Activated T-cell treated with anti-CD3 and anti-CD28 coated beads for 1 hour (primary cell): Measurements from ENCODE around the gene TRIM31.

Experiments
- DNase-seq: peaks from one replicate; pipeline ENCODE4 v3.0.0-alpha.2; 2020; ENCODE audit warnings: low read depth

The TRIM31 gene, protein sequence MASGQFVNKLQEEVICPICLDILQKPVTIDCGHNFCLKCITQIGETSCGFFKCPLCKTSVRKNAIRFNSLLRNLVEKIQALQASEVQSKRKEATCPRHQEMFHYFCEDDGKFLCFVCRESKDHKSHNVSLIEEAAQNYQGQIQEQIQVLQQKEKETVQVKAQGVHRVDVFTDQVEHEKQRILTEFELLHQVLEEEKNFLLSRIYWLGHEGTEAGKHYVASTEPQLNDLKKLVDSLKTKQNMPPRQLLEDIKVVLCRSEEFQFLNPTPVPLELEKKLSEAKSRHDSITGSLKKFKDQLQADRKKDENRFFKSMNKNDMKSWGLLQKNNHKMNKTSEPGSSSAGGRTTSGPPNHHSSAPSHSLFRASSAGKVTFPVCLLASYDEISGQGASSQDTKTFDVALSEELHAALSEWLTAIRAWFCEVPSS

DNA sequence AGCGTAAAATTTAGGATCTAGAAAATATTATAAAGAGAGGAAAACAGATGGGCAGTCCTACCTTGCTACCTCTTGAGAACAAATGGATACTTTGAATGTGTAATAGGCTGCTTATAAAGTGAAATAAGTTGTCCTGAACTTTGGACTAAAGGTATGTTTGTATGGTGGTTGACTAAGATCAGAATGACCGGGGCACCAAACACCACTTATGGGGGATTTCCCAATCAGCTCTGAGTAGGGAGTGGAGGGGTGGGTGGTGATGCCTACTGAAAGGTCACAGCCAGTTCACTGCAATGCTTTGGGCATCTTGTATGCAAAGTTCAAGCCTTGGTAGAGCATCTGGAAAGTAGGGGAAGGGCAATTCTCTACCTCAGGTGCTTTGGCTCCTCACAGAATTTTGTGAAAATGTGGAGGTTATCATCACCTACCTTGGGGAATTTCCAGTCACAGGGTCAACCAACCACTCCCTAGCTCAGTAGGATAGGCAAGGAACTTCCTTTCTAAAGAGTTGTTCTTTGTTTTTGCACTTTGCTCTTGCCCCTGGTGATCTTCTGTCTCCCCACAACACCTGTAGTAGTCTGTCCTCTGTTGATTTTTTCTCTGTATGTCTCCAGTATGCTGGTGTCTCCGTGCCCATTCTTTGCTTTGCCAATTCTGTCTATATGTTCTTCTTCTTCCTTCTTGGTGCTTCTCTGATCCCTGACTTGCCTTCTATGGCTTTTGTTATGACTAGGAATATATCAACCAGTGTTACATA lies at the start of gene TRIM31:
Gene TRIM31, minus strand, starts transcription at position 88 of the 757 bp plus-strand sequence. CDS start 285 bp downstream, outside the sequence.
- no peak for DNase-seq

DNA sequence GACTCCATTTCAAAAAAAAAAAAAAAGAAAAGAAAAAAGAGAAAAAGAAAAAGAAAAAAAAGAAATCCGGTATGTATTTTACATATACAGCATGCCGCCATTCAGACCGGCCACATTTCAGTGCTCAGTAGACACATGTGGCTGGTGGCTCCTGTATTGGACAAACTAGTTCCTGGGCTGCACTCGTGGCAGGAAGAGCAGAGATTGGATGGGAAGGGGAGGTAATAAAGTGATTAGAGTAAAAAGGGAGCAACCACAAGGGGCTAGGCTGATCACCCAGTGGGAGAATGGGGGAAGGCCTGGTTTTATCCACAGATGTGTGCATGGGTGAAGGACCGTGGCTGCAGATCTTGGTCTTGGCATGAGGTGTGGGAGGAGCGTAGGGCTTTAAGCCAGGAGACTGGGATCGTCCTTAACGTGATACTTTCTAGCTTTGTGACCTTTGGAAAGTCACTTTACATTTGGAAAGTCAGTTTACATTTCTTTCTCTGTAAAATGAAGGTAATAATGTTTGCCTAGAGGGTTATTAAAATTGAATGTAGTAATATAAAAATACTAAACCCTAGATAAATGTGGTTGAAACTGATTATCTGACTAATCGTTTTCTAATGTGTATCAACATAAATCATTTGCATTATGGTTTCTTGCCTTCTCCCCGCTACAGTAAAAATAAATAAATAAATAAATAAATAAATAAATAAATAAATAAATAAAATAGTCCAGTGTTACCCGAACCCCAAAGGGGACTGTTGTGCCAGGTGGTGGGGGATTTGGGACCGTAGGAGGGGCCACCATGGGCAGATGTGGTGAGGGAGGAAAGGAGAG lies 49.6 kb upstream of the TRIM31 start:
- no peak for DNase-seq

DNA sequence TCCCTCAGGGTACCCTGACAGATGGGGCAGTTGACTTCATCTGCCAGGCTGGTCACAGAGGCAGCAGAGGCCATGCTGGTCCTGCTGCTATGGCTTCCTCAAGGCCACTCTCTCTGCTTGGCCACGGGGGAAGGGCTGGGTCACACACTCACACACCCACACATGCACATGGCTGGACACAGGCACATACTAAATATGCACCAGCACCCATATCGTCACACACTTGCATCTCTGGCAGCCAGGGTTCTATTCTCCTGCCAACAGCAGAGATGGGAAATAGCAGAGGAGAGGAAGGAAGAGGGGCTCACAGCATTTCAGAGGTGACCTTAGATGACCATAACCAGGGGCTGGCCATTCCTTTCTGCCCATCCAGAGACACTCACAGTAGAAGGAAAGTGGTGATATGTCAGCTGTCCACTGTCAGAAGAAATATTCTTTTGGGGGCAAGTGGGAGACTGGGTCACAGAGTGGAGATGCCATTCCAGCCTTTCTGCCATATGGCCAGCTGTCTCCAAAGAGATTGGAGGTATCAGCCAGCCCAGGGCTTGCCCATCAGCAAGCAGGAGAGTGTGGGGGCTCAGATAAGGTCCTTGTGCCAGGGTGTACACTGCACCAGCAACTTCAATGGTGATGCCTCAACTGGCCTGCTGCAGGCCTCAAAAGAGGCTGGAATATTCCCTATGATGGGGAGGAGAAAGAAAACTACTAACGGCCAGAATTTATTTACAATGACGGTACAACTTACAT lies 48.1 kb upstream of the TRIM31 start, which contains the start of gene TRIM10:
Gene TRIM10, minus strand, starts transcription at position 427 of the 747 bp plus-strand sequence. Its CDS starts 353 bp downstream, at position 74.
- no peak for DNase-seq

DNA sequence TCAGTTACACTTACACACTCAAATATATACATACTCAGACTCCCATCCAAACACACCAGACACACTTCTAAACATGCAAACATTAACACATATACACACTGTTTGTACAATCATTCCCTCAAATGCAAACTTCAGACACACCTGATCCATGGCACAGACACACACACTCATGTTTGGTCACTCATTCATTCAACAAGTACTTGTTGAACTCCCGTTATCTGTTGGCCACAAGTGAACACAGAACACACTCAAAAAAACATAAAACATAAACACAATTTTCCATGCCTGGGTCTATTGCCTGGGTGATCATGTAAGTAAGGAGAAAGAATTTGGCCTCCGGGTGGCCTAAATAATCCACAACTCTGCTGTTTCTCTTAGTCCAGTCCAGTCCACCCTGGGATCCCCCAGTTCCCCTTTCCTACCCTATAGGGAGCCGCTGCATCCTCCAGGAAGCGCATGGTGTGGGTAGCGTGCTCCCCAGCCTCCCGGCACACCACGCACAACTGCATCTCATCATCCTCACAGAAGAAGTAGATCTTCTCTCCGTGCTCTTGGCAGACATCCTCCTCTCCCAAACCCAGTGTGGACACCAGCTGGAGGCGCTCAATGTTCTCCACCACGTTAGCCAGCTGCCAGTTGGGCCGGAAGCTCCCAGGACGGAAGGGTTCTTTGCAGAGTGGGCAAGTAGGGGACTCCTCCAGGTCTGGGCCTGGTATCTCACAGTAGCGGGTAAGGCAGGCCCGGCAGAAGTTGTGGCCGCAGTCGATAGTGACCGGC lies 47.3 kb upstream of the TRIM31 start:
- DNase-seq, result no peak

DNA sequence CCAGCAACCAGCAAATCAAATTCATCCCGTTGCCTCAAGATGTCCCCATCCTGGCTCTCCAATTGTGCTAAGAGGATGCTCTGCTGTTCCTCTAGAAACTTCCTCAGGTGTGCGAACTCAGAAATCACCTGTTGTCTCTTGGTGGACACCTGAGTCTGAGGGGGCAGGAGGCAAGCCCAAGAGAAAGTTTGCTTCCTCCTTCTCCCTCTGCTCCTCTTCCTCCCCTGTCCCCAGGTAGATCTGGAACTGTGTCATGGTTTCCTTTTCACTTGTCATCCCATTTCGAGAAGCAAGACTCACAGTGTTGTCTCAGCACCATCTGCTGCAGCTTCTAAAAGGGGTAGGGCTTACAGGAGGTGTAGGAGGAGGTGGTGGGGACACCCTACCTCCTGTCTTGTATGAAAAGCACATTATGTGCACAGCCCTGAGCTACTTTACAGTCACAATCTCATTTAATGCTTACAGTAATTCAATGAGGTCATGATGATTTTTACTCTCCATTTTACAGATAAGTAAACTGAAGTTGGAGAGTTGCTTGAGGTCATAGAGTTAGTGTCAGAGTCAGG lies 45.7 kb upstream of the TRIM31 start:
- no peak for DNase-seq

DNA sequence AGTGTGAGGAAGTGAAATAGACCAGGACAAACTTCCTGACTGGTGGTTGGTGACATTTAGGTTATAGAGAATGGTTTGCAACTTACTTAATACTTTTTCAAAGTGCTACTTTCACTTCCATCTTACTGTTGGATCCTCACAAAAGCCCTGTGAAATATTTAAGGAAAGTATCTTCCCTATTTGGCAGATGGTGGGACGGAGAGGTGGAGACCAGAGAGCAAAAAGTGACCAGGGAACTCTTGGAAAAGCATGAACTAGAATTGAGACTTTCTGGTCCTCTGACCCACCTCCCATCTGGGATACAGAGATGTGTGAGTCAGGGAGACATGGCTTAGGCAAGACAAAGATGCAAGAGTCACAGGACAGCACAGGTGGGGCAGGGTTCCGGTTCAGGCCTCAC lies 45.1 kb upstream of the TRIM31 start:
- DNase-seq, result no peak

DNA sequence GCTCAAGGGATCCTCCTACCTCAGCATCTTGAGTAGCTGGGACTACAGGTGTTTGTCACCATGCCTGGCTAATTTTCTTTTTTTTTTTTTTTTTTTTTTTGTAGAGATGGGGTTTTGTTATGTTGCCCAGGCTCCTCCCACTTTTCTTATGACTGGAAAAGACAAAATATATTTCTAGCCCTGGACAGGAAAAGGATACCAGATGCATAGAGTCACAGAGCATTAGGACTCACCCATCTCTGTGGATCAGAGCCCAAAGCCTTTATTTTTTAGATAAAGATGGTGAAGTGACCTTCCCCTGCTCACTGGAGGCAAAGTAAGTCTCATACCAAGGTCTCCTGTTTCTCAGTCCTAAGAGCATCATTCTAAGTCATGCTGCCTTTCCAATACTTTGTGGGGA lies 44.7 kb upstream of the TRIM31 start:
- no peak for DNase-seq

DNA sequence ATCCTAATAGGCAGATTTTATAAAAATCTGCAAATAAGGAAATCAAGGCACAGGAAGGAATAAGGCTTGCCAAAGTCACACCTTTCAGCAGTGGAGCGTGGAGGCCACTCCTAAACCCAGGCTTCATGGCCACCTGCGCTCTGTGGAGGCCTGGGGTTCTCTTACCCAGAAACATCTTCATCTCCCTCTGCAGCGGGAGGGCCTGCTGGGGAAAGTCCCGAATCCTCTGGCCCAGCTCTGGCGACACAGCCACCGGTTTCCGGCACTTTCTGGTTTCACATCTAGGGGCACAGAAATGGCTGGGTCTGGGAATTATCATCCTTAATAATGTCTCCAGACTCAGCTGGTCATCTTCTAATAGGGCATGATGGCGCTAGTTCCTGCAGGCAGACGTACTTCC lies 43.9 kb upstream of the TRIM31 start:
- DNase-seq, result no peak

DNA sequence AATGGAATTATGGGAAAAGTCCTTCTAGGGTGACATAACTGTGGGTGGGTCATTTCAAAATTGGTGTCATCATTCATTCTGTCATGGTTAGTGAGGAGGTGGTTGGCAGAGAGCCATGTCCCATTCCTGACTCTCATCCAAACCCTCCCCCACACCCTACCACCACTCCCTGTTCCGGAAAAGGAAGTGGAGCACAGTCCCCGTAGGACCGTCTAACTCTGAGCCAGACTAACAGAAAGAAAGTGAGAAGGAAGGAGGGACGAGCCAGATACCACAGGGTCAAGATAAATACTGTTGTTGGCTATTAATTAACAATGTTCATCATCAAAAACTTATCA lies 43.3 kb upstream of the TRIM31 start:
- DNase-seq, result no peak

DNA sequence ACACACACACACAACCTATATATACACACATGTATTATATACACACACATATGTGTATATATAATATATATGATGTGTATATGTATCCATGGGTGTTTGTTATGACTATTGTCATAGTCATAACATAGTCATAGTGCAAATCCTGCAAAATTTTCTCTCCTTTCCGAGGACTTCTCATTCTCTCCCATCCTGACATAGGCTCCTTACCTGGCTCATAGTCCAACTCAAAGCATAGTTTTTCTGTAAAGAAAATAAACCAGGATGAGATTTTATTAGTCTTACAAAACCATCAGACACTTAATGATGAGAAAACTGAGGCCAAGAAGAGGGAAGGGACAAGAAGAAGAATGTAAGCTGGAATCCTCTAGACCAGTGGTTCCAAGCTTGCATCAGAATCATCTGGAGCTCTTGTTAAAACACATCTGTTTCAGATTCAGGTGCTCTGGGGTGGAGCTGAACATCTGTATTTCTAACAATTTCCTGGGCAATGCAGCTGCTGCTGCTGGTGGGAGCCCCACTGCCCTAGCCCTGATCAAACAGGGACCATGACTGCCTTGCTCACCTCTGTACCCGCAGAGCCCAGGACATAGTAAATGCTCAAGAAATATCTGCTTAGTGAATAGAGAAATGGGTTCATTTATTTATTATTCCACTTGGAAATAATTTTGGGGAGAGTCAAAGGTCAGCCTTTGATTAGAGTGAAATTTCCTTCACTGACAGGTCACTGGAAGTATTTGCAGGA lies 42.8 kb upstream of the TRIM31 start:
- no peak for DNase-seq

DNA sequence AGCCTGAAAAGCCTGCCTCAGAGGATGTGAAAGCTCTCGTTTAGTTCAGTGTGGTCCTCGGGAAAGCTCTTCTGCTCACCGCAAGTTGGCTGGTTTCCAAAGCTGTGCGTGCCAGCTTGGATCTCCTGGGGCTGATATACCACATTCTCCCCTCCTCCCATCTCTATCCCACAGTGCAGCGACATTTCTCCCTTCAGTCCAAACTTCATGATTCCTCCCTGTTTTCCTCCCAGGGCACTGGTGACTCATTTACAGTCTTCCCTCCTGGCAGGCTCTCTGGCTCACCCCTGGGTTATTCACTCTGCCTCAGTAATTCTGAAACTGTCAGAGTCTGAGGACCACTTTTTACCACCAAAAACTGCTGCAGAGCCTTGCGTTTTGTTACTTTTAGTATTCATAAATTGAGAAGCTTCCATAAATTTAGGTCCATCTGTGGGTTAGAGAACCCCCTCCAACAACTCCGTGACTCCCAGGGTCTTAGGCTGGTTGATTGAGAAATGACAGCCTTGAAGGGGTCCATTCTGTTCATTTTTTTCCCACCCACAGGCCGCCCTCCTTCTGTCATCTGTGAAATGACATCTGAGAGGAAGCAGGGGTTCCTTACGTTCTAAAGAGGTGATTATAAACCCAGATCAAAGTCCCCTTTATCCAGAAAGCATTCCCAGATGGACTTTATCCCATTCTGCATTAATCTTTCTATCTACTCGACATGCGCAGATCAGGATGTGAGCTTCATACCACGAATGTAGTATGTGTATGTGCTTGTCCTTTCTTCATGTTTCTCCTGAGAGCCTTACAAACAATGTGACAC lies 42.0 kb upstream of the TRIM31 start:
- DNase-seq, result no peak

DNA sequence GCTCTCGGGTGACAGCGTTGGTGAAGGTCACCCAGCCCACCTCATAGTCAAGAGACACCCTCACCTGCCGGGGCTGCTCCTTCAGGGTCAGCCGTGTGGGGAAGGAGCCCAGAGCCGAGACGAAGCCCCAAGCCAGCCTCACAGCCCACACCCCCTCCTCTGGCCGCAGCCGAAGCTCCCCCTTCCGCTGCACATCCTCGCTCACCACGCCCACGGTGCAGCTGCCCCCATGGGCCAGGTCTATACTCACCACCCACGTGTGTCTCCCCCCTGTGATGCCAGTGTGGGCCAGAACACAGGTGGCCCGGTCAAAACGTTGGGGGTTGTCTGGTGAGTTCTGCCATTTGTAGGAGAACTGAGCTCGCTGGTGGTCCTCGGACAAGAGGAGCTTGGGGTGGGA lies 41.2 kb upstream of the TRIM31 start:
- DNase-seq, result no peak

DNA sequence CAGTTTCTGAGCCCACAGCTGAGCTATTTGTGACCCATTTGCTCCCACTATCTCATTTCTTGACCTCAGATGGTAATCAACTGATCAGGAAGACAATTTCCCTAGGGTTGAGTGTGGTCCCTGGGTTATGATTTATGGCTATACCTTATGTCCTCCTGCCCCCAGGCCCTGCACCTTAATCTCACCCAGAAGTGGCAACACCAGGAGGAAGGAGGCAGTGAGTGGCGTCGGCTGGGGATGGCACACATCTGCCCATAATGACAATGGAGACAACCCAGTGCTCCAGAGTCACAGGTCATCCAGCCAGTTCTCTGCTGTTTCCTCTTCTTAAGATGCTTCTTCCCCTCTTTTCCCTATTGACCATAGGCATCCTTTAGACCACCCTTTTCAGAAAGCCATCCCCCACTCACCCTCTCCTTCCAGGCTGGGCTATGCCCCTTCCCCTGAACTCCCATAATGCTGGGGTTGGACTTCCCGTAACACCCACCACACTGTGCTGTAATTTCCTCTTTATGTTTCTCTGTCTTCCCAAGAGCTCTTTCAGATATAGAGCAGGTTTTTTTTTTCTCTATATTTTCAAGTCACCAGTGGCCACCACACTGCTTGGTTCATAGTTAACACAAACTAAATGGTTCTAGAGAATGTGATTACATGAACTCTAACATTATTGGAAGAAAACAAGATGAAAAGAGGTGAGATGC lies 40.2 kb upstream of the TRIM31 start:
- no peak for DNase-seq

DNA sequence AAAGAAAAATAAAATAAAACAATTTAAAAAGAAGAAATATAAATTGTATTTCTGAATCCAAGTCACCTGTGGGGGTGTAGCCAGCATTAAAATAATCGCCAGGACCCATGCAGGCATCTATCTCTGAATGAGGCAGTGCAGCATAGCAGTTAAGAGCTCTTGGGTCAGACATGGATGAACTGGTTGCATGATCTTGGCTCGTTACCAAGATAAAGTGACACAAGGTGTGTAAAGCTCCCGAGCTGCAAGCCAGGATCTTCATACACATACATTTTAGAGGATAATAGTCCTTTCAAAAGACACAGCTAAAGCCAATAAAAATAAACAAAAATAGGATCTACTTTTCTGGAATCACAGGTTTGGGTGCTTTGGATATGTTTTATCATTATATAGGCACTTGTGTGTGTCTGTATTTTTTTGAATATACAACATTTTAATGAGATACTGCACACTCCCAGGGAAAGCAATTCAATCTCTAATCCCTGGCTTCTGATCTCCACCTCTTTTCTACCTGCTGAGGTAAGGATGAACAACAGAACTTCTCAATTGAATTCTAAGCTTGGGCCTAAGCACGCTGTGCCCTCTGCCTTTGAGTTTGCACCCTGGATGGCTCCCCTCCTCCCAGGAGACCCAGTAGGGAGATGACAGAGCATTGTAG lies 39.3 kb upstream of the TRIM31 start:
- DNase-seq, result no peak

DNA sequence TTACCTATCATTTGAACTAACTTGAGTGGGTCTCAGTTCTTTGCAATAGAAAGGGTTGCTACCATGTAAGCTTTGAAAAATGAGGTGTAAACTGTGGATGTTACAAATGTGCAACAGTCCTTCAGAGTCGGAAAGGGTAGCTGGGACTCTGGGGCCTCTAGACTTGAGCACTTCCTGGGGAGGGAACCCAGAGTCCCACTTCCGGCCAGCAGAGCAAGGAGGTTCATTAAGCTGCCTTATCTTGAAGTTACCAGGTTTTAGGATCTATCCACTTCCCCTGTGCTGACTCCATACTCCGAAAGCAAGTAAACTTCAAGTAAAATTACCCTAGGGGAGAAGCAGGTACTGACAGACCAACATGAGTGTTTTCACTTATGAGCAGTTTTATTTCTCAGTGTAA lies 38.7 kb upstream of the TRIM31 start:
- no peak for DNase-seq

DNA sequence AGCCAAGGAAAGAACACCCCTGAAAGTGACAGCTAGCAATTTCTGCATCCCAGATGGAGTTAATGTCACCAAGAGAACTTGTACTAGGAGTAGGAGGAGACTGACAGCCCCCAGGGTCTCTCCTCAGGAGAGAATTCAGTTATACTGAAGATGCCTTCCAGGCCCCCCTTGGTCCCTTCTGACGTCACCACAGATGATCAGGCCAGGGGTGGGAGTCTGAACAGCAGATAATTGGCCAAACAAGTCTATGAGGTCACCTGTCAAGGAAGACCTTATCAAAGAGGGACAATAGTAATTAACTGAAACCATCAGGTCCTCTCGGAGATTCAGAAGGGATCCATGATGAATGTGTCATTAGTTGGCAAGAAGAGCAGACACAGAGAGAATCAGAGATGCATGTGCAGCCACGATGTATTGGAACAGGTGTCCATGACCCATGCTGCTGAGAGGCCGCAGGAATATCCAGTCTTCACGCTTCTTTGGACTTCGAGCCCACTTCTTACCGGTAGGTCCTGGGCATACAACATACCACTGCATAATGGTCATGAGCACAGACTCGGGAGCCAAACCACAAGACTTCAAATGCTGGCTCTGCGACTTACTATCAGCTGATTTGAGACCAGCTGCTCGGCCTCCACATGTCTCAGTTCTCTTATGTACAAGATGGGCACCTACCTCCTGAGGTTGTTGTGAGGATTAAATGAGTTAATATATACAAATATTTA lies 37.9 kb upstream of the TRIM31 start:
- no peak for DNase-seq

DNA sequence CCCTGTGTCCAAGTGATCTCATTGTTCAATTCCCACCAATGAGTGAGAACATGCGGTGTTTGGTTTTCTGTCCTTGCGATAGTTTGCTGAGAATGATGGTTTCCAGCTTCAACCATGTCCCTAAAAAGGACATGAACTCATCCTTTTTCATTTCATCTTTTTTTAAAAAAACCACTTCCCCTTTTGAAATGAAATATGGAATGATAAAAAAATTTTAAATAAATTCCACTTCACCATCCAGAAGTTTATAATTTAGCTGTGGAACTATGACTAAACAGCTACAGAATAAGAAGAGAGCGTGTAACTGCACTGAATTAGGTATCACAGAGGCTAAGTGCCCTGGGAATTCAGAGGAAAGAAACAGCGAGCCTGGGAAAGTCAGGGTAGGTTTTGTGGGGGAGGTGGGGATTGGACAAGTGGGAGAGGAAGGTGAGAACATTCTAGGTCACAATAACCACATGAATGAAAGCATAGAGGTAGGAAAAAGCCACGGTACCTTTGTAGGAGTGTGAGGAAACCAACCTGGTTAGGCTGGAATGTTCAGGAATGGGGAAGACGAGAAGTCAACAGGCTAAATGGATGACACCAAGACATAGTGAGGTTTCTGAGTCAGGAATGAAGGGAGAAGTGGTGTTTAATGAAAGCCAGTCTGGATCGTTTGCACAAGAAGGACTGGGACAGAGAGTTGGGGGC lies 37.1 kb upstream of the TRIM31 start:
- DNase-seq, result no peak
